HG02759 (cell line): ENCODE data around the gene DENND2A.
"Not testable (repeated sequence)": the region's sequence is repeated elsewhere in the genome, so short reads cannot be mapped to it uniquely, and the experiment has no call there.

Source experiments
- ATAC-seq: cut with Tn5 transposase; IDR thresholded peaks from one replicate; pipeline ENCODE4 v1.9.1; 2021; ENCODE audit warnings: mild to moderate bottlenecking, moderate library complexity; ENCODE audit not compliant: unreplicated experiment

The DENND2A gene

DNA sequence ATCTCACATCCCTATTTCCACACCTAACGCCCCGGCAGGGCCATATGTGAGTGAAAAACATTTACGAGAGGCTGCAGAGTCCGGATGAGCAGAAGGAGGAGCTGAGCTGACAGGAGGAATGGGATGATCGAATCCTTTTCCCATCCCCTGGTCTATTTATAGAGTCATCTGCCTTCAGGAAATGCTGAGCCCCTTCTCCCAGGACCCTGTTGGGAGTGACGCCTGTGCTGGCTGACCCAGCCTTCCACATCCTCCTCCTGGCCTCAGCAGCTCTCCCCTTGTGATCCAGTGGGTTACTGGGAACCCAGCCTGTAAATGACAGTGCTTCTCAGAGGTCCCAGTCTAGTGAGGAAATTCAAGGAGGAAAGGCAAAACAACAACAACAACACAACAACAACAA lies 16.6 kb downstream of the DENND2A start:
- no peak for ATAC-seq

DNA sequence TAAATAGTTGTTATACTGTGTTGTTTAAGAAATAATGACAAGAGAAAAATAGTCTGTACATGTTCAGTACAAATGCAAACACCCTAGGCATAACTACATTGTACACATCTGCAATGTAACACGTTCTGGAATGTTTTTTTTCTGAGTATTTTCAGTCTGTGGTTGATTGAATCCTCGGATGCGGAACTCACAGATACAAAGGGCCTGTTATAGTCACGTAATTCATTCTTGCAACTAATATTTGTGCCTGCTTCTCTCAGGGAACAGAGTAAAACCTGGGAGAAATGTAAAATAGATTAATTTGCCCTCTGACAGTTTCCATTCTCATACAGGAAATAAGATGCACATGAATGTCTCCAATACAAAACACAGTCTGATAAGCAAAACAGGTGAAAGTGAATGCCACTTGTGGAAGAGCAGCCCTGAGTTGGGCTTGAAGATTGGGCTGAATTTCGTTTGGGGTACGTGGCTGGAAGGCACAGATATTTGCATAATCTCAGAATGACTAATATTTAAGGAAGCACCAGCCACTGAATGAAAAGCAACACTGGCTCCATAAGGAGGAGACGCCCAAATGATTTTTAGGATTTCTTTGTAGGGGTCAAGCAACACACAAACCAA lies 19.1 kb downstream of the DENND2A start:
- ATAC-seq = no peak

DNA sequence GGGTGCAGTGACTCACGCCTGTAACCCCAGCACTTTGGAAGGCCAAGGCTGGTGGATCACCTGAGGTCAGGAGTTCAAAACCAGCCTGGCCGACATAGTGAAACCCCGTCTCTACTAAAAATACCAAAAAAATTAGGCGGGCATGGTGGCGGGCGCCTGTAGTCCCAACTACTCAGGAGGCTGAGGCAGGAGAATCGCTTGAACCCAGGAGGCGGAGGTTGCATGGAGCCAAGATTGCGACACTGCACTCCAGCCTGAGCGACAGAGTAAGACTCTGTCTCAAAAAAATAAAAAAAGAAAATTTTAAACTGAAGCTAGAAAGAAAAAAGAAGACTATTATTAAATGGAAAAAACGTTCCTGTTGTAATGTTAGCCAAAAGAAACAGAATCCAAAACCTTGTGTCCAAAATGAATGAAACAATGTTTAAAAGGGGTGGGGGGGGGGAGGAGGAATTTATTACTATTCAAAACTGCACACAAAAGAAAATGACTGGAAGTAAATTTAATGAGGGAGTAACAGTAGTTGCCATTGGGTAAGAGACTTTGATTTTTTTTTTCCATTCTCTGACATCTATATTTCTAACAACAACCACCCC lies 20.6 kb downstream of the DENND2A start:
- ATAC-seq = not testable (repeated sequence)

DNA sequence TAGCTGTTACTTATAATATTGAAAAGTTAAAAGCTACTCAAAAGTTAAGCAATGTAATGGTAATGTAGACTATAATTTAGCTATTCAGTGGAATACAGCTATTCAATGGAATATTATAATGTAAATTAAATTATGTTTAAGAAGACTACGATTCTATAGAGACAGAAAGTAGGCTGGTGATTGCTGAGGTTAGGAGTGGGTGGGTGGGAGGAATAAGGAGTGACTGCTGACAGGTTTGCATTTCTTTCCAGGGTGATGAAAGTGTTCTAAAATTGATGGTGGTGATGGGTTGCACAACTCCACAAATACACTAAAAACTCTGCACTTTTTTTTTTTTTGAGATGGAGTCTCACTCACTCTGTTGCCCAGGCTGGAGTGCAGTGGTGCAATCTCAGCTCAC lies 21.4 kb downstream of the DENND2A start:
- ATAC-seq = no peak

DNA sequence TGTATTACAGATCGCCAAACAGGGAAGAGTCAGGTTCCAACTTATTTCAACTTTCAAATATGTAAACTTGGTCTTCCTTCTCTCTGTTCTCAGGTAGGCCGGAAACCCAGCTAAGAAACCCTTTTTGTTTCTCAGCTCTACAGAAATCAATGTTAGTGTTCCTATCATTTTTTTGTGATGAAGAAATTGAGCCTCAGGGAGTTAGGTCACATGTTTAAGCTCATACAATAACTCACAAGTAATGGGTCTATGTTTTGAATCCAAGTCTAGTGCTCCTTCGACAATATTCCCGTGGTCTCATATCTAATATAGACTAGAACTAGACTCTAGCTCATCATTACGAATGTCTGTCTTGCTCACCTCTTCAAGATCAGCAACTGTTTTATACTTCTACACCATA lies 22.3 kb downstream of the DENND2A start:
- no peak for ATAC-seq

DNA sequence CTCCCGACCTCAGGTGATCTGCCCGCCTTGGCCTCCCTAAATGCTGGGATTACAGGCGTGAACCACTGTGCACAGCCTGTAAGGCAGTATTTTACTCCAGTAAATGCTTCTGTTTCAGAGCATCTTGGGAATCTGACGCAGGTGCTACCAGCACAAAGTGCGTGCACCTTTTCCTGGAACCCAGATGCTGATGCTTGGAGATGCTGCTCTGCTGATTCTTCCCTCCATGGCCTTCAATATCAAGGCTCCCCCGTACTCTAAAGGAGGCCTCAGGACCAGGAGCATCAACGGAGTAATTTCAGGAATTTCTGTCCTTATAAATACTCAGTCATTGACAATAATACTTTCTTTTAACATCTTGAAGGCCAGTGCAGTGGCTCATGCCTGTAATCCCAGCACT lies 23.5 kb downstream of the DENND2A start:
- no peak for ATAC-seq

DNA sequence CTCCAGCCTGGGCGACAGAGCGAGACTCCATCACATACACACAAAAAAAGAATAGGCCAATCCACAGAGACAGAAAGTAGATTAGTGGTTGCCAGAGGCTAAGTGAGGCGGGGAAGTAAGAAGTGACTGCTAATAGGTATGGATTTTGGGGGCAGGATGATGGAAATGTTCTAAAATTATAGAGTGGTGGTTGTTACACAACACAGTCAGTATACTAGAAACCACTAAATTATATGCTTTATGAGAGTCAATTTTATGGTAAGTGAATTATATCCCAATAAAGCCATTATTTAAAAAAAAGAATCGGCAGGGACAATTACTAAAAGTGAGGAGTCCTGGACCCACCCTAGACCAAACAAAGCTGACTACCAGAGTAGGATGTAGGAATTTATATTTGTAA lies 24.3 kb downstream of the DENND2A start:
- ATAC-seq = no peak

DNA sequence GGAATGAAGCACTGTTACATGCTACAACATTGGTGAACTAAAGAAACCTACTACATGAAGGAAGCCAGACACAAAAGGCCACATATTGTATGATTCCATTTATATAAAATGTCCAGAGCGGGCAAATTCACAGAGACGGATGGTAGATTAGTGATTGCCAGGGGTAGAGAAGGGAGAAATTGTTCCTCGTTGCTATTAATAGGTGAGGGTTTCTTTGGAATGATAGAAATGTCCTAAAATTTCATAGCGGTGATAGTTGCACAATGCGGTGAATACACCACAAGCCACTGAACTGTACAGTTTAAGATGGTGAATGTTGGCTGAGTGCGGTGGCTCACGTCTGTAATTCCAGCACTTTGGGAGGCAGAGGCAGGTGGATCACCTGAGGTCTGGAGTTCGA lies 29.0 kb downstream of the DENND2A start:
- ATAC-seq = no peak

DNA sequence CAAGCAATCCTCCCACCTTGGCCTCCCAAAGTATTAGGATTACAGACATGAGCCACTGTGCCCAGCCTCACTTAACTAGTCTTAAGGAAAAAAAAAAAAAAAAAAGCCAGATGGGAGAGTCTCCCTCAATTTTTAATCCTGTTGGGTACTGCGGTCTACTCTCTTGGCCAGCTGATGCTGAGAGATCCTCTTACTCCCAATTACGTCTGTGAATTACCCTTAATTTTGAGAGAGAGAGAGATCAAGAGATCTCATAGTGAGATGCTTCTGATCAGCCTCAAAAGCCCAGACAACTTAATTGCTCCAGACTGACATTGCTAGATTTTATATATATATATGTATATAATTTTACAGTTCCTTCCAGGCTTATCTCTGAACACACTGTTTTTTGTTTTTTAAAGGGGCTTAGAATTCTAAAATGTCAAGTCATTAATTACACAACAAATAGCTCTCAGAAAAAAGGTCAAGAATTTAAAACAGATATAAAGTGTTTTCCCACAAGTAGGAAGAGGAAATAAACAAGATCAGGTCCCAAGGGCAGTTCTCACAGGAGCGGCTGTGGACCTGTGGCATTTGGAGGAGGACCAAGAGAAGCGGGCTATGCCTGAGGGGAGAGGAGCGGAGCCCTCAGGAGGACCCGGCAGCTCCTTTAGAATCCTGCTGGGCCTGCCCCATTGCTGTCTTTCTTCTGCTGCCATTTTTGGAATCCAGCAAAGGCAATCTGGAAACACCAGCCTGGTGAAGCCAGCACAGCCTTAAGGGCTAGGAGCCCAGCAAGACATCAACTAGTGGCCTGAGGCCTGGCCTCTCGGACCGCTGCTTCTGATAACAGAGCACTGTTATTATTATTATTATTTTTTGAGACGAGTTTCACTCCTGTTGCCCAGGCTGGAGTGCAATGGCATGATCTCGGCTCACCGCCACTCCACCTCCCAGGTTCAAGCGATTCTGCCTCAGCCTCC lies 30.1 kb downstream of the DENND2A start:
- no peak for ATAC-seq

DNA sequence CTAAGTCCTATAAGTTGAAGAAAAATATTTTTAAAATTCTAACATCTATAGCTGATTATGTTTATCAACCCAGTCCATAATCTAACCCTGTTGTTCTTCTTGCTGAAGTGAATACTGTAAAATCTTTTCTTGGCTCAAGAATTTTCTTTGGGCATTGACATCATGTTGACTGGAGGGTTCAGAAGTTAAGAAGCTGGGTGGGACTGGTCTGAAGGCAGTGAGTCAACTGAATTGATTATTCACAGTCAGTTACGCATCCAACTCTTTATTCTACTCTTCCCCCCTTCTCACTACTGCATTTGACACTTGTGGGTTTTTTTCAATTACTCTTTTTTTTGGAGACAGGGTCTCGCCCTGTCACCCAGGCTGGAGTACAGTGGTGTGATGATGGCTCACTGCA lies 31.0 kb downstream of the DENND2A start:
- no peak for ATAC-seq

DNA sequence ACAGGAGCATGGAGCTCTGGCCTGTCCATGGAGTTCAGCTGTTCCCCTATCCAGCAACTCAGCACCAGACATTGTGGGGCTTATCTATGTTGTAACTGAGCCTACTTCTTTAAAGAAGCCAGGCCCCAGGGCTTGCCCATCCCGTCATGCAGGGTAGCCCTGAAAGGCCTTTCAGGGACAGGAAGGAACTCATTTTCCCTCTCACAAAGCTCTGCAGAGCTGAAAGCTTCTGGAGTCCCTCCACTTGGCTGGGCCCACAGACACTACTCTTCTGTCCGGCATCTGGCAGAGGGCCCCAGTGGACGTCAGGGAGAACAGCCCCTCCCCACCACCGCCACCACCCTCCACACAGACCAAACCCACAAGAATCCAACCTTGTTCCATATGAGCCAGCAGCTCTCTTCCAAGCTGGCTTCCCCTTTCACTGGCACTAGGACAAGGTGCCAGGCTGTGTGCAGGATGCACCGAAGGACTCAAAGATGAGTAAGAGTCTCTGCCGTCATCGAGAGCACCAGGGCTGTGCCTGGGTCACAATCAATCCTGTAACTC lies 33.1 kb downstream of the DENND2A start:
- no peak for ATAC-seq

DNA sequence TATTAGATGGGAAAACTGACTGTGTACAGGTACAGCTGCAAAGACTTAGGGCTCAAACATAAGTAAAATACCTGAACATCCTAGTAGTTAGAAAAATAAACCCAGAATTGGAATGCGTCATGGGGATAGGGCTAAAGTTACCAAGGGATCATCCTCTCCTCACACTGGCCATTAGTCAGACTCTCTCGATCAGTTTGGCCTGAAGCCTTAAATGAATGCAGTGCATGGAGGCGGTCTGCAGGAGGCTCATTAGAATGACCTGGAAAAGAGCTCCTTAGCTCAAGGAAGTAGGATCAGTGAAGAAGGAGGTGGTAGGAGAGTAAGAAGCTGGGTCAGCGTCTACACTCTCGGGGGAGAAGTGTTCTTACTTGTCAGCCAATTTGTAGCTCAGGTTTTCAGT lies 35.3 kb downstream of the DENND2A start:
- no peak for ATAC-seq

DNA sequence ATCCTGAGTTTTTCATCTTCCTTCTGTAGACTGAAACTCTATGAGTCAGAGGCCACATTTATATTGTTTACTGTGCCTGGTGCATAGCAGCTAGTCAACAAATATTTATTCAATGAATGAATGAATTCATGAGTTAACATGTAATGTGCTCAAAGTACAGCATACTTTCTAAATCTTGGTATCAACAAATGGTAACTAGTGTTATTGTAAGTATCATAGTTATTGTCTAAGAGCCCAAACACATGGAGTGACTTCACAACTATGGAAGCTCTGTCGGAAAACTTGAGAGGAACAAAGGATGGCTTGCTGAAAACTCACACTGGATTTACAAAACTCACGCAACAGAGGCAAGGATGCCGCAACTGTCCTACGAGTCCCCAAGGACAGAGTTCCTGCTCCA lies 35.9 kb downstream of the DENND2A start:
- no peak for ATAC-seq

DNA sequence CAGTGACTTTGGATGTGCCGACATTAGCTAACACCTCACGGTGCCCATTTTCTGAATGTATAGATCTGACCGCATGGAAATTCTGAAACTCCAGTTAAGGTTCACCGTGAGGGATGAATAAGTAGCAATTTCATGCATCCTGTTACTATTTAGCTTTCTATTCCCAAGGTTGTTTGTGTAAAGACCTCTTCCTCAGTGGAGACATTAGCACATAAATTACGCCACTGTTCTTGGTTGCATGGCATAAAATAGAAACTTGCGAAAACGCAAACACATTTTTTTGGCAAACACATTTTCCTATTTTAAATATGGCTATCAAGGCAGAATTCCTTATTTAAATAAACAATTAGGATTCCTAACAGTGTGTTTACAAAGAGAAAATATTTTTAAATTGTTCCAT lies 36.5 kb downstream of the DENND2A start:
- no peak for ATAC-seq

DNA sequence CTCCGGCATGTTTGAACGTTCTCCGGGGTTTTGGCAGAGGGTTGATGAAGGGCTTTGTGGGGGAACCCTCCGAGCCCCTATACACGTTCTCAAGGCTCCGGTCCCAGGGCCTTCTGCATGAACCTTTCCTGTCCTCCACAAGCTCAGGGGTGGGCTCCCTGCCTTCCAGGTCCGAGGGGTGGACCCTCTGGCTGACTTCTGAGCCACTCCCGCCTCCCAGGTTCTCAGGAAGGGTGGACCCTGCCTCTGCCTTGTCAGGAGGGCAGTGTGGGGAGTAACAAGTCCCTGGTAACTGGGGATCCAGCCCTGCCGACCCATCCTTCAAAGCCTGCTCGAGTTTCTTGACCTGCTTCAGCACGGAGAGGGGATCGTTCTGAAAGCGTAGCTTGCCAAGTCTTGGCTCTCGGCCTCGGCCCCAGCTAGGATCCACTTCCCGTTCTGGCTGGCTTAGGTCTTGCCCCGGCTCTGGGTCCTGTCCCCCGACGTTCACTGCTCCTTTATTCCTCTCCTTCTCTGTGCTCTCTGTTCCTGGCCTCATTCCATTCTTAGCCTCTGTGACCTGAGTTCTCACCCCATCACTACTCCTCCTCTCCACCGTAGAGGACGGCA lies 38.9 kb downstream of the DENND2A start:
- ATAC-seq = no peak

DNA sequence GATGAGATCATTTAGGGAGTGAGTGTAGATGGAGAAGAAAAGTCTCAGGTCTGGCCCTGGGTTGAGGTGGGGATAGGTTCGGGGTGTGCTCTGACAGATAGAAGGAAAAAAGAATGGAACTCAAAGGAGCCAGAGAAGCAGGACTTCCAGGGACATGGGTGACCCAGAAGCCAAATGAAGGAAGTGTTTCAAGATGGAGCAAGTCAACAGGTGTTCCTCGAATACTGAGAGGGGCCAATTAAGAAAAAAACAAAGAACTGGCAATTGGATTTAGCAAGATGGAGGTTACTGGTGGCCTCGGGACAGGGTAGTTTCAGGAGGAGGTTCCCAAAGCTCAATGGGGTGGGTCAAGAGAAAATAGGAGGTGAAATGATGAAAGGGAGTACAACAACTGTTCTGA lies 40.3 kb downstream of the DENND2A start:
- no peak for ATAC-seq

DNA sequence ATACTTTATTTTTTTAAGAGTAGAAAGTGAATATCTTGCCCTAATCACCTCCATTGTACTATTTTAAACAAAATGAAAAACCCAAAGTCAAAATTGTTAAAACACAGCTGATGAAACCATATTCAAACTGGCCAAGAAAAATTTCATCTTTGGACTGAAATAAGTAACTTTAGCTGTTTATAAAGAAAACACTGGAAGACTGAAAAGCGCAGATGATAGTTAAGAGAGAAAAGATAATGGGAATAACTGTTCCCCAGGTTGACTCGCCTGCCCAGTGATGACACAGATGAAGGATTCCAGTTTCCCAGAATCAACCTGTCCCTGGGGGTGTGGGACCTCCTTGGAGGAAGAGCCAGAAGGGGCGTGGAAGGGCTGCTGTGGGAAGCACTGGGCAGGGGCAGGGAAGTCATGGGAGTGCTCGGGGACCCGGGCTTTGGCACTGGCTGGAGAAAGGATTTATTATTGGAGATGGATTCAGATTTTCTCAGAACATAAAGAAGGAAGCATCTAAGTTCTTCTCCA lies 43.1 kb downstream of the DENND2A start:
- ATAC-seq = no peak

DNA sequence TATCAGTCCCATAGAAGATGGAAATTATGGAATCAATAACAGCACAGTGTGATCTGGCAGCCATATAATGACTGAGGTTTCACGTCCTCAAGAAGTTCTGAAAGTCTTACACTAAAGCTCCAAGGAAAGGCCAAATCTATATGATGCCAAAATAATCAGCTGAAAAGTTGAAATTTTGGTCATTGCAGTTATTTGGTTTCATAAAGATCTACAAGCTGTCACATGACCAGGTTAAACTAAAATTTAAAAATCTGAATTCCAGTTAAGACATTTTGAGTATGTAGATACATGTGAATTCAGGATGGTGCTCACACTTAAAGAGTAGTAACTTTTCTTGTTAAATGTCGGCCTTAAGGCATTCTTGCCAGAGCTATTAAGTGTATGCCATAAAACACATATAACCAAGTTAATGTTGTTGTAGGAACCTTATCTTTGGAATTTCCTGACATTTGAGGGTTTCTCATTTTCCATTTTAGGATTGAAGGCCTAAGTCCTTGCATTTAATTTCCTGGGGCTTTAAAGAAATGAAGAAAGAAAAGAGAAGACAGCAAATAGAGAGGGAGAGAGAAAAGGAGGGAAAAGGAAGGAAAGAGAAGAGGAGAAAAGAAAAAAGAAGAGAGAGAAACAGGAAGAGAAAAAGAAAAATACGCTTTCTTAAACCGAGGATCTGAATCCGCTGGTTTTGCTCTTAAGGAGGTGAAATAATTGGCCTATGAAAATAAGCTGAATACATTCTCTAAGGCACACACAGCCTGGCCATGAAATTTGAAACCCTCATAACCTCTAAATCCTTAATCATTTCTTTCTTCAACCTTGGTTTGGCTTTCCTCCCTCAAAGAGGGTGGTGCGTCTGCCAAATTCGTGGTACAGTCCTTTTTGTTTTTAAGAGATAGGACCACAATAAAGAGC lies 43.8 kb downstream of the DENND2A start:
- no peak for ATAC-seq

DNA sequence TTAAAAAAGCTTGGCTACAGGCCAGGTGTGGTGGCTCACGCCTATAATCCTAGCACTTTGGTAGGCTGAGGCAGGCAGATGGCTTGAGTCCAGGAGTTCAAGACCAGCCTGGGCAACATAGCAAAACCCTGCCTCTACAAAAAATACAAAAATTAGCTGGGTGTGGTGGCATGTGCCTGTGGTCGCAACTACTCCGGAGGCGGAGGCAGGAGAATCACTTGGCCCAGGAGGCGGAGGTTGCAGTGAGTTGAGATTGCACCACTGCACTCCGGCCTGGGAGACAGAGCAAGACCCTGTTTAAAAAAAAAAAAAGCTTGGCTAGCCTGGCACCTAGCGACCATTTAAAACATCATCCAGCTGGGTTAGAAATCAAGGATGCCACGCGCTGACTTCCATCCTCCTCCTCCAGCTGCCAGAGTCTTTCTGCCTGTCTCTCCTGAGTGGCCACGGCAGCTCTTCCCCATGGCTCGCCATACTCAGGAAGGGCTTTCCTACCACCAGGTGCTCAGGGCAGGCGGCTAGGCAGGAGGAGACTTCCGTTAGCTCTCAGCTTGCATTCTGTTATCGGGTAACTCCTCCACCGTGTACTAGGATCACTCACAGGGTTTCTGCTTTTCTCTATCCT lies 45.0 kb downstream of the DENND2A start:
- no peak for ATAC-seq
